HAP-1 (cell line): ENCODE measurements around the gene MDM2.

Experiments used
- DNase-seq, 2 experiments: peaks; one replicate each; pipeline ENCODE4 v3.0.0-alpha.2; 2016 to 2020; ENCODE audit warnings: low spot score in 2 of 2
- H3K27me3 ChIP-seq: fragments of 250-450 bp; sonication (Bioruptor Pico); 2 replicates; pipeline ENCODE4 v1.5.1; 2020; ENCODE audit warnings: low read depth, mild to moderate bottlenecking, moderate library complexity
- H3K36me3 ChIP-seq: fragments of 250-450 bp; sonication (Bioruptor Pico); replicated peaks from 2 replicates; pipeline ENCODE4 v1.5.1; 2020; ENCODE audit warnings: mild to moderate bottlenecking
- H3K4me1 ChIP-seq: fragments of 250-450 bp; sonication (Bioruptor Pico); 2 replicates; pipeline ENCODE4 v1.5.1; 2020; ENCODE audit warnings: mild to moderate bottlenecking
- H3K4me3 ChIP-seq: fragments of 250-450 bp; sonication (Bioruptor Pico); 2 replicates; pipeline ENCODE4 v1.5.1; 2020; ENCODE audit warnings: mild to moderate bottlenecking, moderate library complexity
- H3K9me3 ChIP-seq: fragments of 250-450 bp; sonication (Bioruptor Pico); 2 replicates; pipeline ENCODE4 v1.5.1; 2020; ENCODE audit warnings: mild to moderate bottlenecking, moderate library complexity
- in situ Hi-C: fragments of 300-500 bp; cut with MboI; formaldehyde crosslinking; loops from 3 replicates; pipeline ENCODE4 v1.14.3; 2020; ENCODE audit warnings: low sequenced_read_pairs, inconsistent platforms, mixed read lengths

Gene MDM2

DNA sequence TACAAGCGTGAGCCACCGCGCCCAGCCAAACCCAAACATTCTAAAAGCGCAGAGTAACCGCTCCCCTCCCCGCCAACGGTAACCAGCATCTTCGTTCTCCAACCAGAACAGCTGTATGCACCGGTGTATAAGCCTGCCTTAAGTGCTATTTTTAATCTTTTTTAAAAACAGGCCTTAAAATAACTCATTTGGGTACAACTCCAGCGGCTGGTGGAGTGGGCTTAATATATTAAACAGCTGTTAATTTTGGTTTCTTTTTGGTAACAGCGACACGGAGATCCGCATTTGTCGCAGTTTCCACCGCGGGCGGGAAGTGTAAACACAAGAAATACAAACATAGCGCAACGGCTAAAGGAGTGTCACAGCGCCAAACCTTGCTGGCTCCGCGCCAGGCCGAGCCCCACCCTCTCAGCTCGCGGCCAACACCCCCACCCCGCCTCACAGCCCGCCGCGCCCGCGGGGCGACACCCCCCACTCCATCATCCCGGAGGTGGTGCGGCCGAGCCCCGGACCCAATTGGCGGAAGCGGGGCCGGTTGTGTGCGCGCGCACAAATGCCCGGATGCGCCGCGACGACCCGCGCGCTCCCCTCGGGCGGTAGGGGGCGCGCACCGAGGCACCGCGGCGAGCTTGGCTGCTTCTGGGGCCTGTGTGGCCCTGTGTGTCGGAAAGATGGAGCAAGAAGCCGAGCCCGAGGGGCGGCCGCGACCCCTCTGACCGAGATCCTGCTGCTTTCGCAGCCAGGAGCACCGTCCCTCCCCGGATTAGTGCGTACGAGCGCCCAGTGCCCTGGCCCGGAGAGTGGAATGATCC lies at the start of gene MDM2:
MDM2 (plus strand) TSS at position 602 of the 812 bp plus-strand sequence. CDS start 301 bp downstream, outside the sequence.
- peaks cover 4% of the 10 kb centered on the region; the same call in 1 of the 2 replicates for H3K4me1 ChIP-seq
- peak; percentile 89 to 97 for DNase-seq
- in situ Hi-C loops, result no loop called here
- peak within 1 kb of the TSS; percentile 94 for H3K4me3 ChIP-seq
- peaks cover 26% of the 10 kb centered on the region for H3K36me3 ChIP-seq
- no peaks in the 10 kb centered on the region for H3K27me3 ChIP-seq
- no peaks in the 10 kb centered on the region for H3K9me3 ChIP-seq

DNA sequence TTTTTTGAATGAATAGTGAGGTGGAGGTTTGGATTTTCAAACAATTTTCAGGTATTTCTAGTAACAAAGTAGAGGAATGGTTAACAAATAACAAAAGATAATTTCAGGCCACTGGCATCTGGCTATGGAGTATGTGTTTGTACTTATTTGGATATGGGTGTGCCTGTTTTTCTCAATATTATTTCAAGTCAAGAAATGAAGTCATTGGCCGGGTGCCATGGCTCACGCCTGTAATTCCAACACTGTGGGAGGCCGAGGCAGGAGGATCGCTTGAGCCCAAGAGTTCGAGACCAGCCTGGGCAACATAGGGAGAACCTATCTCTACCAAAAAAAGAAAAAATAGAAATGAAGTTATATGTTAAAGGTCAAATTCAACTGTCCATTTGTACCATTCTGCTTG lies 48.1 kb upstream of the MDM2 start:
- in situ Hi-C loops, result no loop called here
- Histone ChIP-seq H3K27me3 (no peaks in the 10 kb centered on the region), H3K36me3 (peaks cover 20% of the 10 kb centered on the region), H3K4me3 (no peak overlapping the region), H3K4me1 (no peaks in the 10 kb centered on the region), H3K9me3 (no peaks in the 10 kb centered on the region)
- DNase-seq, result no peak

DNA sequence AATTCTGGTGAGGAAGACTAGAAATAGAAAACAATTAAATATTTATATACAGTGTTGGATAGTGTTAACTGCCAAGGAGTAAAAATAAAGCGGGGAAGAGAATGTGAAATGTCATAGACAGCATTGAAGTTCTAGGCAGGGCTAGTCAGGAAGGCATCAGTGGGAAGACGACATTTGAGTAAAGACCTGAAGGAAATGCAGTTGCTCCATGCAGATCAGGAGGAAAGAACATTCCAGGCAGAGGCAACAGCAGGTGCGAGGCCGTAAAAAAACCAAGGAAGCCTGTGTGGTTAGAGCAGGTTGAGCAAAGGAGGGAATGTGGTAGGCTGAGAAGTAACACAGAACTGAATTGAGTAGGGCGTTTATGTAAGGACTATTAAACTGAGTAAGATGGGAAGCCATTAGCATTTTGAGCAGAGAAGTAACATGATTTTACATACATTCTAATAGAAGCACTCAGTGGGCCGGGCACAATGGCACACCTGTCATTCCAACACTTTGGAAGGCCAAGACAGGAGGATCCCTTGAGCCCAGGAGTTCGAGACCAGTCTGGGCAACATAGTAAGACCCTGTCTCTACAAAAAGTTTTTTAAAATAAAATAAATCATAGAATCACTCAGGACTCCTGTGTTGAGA lies 47.1 kb upstream of the MDM2 start:
- in situ Hi-C loops, result no loop called here
- no peaks in the 10 kb centered on the region for H3K4me1 ChIP-seq
- H3K36me3 ChIP-seq, result peaks cover 20% of the 10 kb centered on the region
- H3K9me3 ChIP-seq, result no peaks in the 10 kb centered on the region
- DNase-seq, result no peak
- H3K4me3 ChIP-seq, result no peak overlapping the region
- H3K27me3 ChIP-seq, result no peaks in the 10 kb centered on the region

DNA sequence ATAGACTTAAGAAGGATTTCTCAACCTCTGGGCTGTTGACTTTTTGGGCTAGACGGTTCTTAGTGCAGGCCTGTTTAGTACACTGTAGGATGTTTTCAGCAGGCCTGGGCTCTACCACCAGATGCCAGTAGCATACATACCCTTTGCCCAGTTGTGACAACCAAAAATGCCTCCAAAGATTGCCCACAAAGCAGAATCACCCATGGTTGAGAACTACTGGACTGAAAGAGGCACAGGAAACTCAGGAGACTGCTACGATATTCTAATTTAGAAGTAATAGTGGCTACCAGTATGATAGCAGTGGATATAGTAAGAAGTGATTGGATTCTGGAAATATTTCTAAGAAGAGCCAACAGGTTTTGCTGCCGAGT lies 46.5 kb upstream of the MDM2 start:
- no peak for DNase-seq
- no peaks in the 10 kb centered on the region for H3K9me3 ChIP-seq
- peaks cover 19% of the 10 kb centered on the region for H3K36me3 ChIP-seq
- H3K4me3 ChIP-seq, result no peak overlapping the region
- in situ Hi-C loops, result no loop called here
- no peaks in the 10 kb centered on the region for H3K27me3 ChIP-seq
- H3K4me1 ChIP-seq, result no peaks in the 10 kb centered on the region

- in situ Hi-C loops, result no loop called here
These were observed 45.9 kb upstream of the MDM2 start for GRCh38 chr12:68761901-68762630.

GRCh38 chr12:68762691-68763090 lies 45.3 kb upstream of the MDM2 start:
- no peak overlapping the region for H3K4me3 ChIP-seq
- no peaks in the 10 kb centered on the region for H3K4me1 ChIP-seq
- no peak for DNase-seq
- H3K36me3 ChIP-seq, result peaks cover 12% of the 10 kb centered on the region
- in situ Hi-C loops, result no loop called here
- no peaks in the 10 kb centered on the region for H3K27me3 ChIP-seq
- H3K9me3 ChIP-seq, result no peaks in the 10 kb centered on the region

More at GRCh38 chr12:68761901-68762630, 45.9 kb upstream of the MDM2 start:
- no peaks in the 10 kb centered on the region for H3K4me1 ChIP-seq
- H3K27me3 ChIP-seq, result no peaks in the 10 kb centered on the region
- no peaks in the 10 kb centered on the region for H3K9me3 ChIP-seq
- H3K36me3 ChIP-seq, result peaks cover 16% of the 10 kb centered on the region
- no peak overlapping the region for H3K4me3 ChIP-seq
- no peak for DNase-seq

DNA sequence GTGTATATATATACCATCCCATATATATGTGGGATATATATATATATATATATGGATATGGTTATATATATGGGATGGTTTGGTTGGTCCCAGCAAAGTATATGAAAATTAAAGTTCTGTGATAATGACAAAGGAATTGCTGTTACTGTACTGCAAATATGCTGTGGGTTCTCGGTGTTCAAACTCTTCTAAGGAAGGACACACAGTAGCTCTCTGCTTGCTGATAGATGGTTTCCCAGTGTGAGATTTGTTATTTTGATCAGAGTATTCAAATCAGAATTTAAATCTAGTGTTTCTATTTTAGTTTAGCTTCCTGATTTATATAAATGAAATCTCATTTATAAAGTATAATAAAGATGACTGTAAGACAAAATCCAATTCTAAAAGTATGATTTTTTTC lies 42.3 kb upstream of the MDM2 start:
- in situ Hi-C loops, result no loop called here
- Histone ChIP-seq H3K4me3 (no peak overlapping the region), H3K9me3 (no peaks in the 10 kb centered on the region), H3K27me3 (no peaks in the 10 kb centered on the region), H3K36me3 (peaks cover 8% of the 10 kb centered on the region), H3K4me1 (no peaks in the 10 kb centered on the region)
- DNase-seq, result no peak

DNA sequence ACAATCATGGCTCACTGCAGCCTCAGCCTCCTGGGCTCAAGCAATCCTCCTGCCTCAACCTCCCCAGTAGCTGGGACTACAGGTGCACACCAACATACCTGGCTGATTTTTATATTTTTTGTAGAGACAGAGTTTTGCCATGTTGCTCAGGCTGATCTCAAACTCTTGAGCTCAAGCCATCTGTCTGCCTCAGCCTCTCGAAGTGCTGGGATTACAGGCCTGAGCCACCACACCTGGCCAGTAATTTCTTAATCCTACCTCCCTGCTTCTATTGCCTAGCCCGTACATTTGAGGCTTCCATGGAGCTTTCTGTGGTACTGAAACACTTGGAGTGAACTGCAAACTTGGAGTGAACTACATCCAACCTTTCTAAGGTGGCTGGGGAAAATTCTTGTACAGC lies 41.3 kb upstream of the MDM2 start:
- in situ Hi-C loops, result no loop called here

GRCh38 chr12:68767191-68767590 lies 40.8 kb upstream of the MDM2 start:
- Histone ChIP-seq H3K9me3 (no peaks in the 10 kb centered on the region), H3K4me1 (no peaks in the 10 kb centered on the region), H3K36me3 (peaks cover 8% of the 10 kb centered on the region), H3K27me3 (no peaks in the 10 kb centered on the region), H3K4me3 (no peak overlapping the region)
- in situ Hi-C loops, result no loop called here
- DNase-seq, result no peak

More for the DNA sequence above, 41.3 kb upstream of the MDM2 start:
- H3K4me1 ChIP-seq, result no peaks in the 10 kb centered on the region
- H3K27me3 ChIP-seq, result no peaks in the 10 kb centered on the region
- peaks cover 8% of the 10 kb centered on the region for H3K36me3 ChIP-seq
- no peaks in the 10 kb centered on the region for H3K9me3 ChIP-seq
- no peak for DNase-seq
- H3K4me3 ChIP-seq, result no peak overlapping the region

- in situ Hi-C loops, result no loop called here
- H3K36me3 ChIP-seq, result peaks cover 8% of the 10 kb centered on the region
- H3K4me1 ChIP-seq, result no peaks in the 10 kb centered on the region
- H3K4me3 ChIP-seq, result no peak overlapping the region
- DNase-seq, result no peak
- no peaks in the 10 kb centered on the region for H3K27me3 ChIP-seq
- H3K9me3 ChIP-seq, result no peaks in the 10 kb centered on the region
These were observed 39.5 kb upstream of the MDM2 start for GRCh38 chr12:68768431-68768939.

- Histone ChIP-seq H3K9me3 (no peaks in the 10 kb centered on the region), H3K36me3 (no peaks in the 10 kb centered on the region; the same call in 1 of the 2 replicates), H3K4me3 (no peak overlapping the region), H3K4me1 (no peaks in the 10 kb centered on the region), H3K27me3 (no peaks in the 10 kb centered on the region)
- no peak for DNase-seq
- in situ Hi-C loops, result no loop called here
These were observed 38.0 kb upstream of the MDM2 start for GRCh38 chr12:68769941-68770340.

GRCh38 chr12:68771223-68771925 lies 36.6 kb upstream of the MDM2 start:
- no peak overlapping the region for H3K4me3 ChIP-seq
- H3K36me3 ChIP-seq, result no peaks in the 10 kb centered on the region; the same call in 1 of the 2 replicates
- H3K27me3 ChIP-seq, result no peaks in the 10 kb centered on the region
- in situ Hi-C loops, result no loop called here
- no peaks in the 10 kb centered on the region for H3K4me1 ChIP-seq
- no peaks in the 10 kb centered on the region for H3K9me3 ChIP-seq
- no peak for DNase-seq

GRCh38 chr12:68772714-68773113 lies 35.3 kb upstream of the MDM2 start:
- Histone ChIP-seq H3K4me3 (no peak overlapping the region), H3K9me3 (no peaks in the 10 kb centered on the region)

More at GRCh38 chr12:68772714-68773113, 35.3 kb upstream of the MDM2 start:
- no peak for DNase-seq
- Histone ChIP-seq H3K36me3 (no peaks in the 10 kb centered on the region), H3K27me3 (no peaks in the 10 kb centered on the region), H3K4me1 (no peaks in the 10 kb centered on the region)
- in situ Hi-C loops, result no loop called here
